Psoas muscle (tissue), 8 donors: Measurements from ENCODE around the gene PEAR1. TPM values are rescaled to one million over a fixed set of nuclear protein-coding genes. Genes with fewer than 3 reads are reported as not detected.

ENCODE experiments used
- ATAC-seq, 4 donors: fragments of 200-7000 bp; cut with Tn5 transposase; one replicate each; pipeline ENCODE4 v1.9.1; 2020; ENCODE audit warnings: moderate library complexity in 3 of 4, mild to moderate bottlenecking in 2 of 4
- DNase-seq, 2 donors: peaks; one replicate each; pipeline ENCODE4 v3.0.0-alpha.2; 2020
- H3K27ac ChIP-seq: fragments of 200-600 bp; one replicate; pipeline ENCODE4 v1.8.0; 2022
- H3K27me3 ChIP-seq, 3 donors: fragments of 200-600 bp in 1 of 3; one replicate each; pipeline versions ENCODE4 v1.6.1 to v1.8.0; 2013 to 2022; ENCODE audit warnings: low read length in 2 of 3, mild to moderate bottlenecking in 2 of 3, moderate library complexity in 1 of 3; ENCODE audit not compliant: insufficient read depth in 3 of 3
- H3K36me3 ChIP-seq, 2 donors: fragments of 200-600 bp in 1 of 2; one replicate each; pipeline versions ENCODE4 v1.6.1 to v1.8.0; 2013 to 2022; ENCODE audit warnings: low read depth in 1 of 2, mild to moderate bottlenecking in 1 of 2, moderate library complexity in 1 of 2; ENCODE audit not compliant: insufficient read depth in 1 of 2
- H3K4me1 ChIP-seq: fragments of 200-600 bp; one replicate; pipeline ENCODE4 v1.8.0; 2022
- H3K4me3 ChIP-seq: fragments of 200-600 bp; one replicate; pipeline ENCODE4 v1.8.0; 2022; ENCODE audit warnings: mild to moderate bottlenecking
- H3K9me3 ChIP-seq: fragments of 200-600 bp; one replicate; pipeline ENCODE4 v1.8.0; 2022
- WGBS, 3 donors: extraction: QIAGEN DNeasy Blood & Tissue Kit; methylation state at CpG; one replicate each; pipeline versions ENCODE4 v1.1.6 to v1.1.7; 2013; 5-methylcytosine and 5-hydroxymethylcytosine counted together
- intact Hi-C, 2 donors: fragments of 100-400 bp; cut with DNase I; formaldehyde crosslinking; loops; one replicate each; pipeline versions ENCODE4 v1.11.0 to v1.14.2; 2022
- polyA plus RNA-seq, 3 donors: library from polyadenylated mRNA; stranded (reverse); fragments of 200-250 nt; gene quantifications; one replicate each; pipeline ENCODE4 v1.2.3, GENCODE V29; 2013
- total RNA-seq, 4 donors: library from RNA; stranded (reverse); fragmentation: NEBNext Ultra II Directional in 2 of 4; extraction: Animal tissue kit (Norgen Biotek cat#: 25700) in 2 of 4; gene quantifications; one replicate each; pipeline versions ENCODE4 v1.2.1 to v1.2.4, GENCODE V29; 2021 to 2023
- TF ChIP-seq, protein P1 (sequence below): fragments of 200-600 bp; IDR thresholded peaks from one replicate; pipeline ENCODE4 v1.8.0; 2022; ENCODE audit warnings: antibody characterized with exemption
- donor health status: healthy with polysubstance abuse.
- donor health status: DM: no; HTN: no; CAD: no; lungs with moderate emphysema.
- donor health status: Bipolar disorder and iron deficiency.
- donor health status: healthy.
- donor health status: DM: yes; HTN: yes; CAD: no.
- donor health status: DM: no; HTN: no; CAD: no.
- donor health status: DM: no; HTN: no; CAD: no.
- donor health status: DM: yes; HTN: yes; CAD: no.

The PEAR1 gene
- total and polyA plus RNA-seq, 7 donors, result 2.1 to 7.3 (median 3.8) TPM

DNA sequence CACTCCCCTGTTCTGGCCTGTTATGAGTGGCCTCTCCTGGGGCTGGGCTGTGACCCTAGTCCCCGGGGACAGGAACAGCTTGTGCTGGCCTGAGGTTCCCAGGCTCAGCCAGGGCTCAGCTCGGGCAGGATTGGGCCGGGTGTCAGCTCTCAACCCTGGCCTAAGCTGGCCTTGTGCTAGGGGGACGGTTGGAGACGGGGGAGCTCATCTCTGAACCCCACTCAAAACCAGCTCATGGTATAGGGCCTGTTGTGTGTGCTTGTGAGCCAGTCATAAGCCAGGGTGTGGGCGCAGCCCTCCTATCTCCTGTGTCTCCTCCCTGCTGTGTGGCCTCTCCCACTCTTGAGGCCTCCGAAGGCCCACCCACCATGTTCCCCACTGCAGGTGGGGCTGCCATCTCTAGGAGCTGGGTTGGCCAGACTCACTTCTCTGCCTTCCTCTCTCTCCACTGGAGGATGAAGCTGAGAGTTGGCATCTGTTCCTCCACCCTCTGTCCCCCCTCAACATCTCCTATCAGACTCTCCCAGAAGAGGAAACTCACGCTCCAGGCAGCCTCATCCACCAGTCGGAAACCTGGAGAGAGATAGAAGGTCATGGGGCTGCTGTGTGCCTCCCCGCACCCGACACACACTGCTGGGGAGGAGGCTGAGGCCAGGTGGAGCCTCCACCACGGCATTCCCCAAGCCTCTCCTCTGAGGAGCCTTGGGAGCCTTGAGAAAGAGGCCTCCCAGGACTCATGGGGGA is 1.4 kb downstream of the PEAR1 start:
- no peaks in the 10 kb centered on the region for H3K36me3 ChIP-seq
- H3K27me3 ChIP-seq, result peaks cover 0 to 38% (median 3%) of the 10 kb centered on the region in 3 donors
- TF ChIP-seq, protein P1, sequence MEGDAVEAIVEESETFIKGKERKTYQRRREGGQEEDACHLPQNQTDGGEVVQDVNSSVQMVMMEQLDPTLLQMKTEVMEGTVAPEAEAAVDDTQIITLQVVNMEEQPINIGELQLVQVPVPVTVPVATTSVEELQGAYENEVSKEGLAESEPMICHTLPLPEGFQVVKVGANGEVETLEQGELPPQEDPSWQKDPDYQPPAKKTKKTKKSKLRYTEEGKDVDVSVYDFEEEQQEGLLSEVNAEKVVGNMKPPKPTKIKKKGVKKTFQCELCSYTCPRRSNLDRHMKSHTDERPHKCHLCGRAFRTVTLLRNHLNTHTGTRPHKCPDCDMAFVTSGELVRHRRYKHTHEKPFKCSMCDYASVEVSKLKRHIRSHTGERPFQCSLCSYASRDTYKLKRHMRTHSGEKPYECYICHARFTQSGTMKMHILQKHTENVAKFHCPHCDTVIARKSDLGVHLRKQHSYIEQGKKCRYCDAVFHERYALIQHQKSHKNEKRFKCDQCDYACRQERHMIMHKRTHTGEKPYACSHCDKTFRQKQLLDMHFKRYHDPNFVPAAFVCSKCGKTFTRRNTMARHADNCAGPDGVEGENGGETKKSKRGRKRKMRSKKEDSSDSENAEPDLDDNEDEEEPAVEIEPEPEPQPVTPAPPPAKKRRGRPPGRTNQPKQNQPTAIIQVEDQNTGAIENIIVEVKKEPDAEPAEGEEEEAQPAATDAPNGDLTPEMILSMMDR, result no peak
- H3K4me3 ChIP-seq, result peak overlapping the region; percentile 68
- peak in 2 of 4 donors; percentile 15 to 24 for ATAC-seq
- H3K27ac ChIP-seq, result peak overlapping the region; percentile 76
- H3K4me1 ChIP-seq, result peaks cover 11% of the 10 kb centered on the region
- intact Hi-C loops, result no loop called here
- H3K9me3 ChIP-seq, result no peaks in the 10 kb centered on the region
- peak; percentile 51 to 79 for DNase-seq
- WGBS, 3 donors, result 49 to 67% (median 59%) methylated on average over 12 of the region's 12 CpGs

- ATAC-seq (no peak), DNase-seq (no peak)
- peak overlapping the region; percentile 76 for H3K27ac ChIP-seq
- no peaks in the 10 kb centered on the region for H3K9me3 ChIP-seq
- H3K4me3 ChIP-seq, result peak overlapping the region; percentile 68
- WGBS, 3 donors, result 71 to 75% (median 73%) methylated on average over 4 of the region's 4 CpGs
- intact Hi-C loops, result no loop called here
- peaks cover 13% of the 10 kb centered on the region for H3K4me1 ChIP-seq
- TF ChIP-seq, protein P1, result no peak
- peaks cover 0 to 41% (median 3%) of the 10 kb centered on the region in 3 donors for H3K27me3 ChIP-seq
- no peaks in the 10 kb centered on the region for H3K36me3 ChIP-seq
These were observed 1.9 kb downstream of the PEAR1 start for GRCh38 chr1:156895455-156895812.

GRCh38 chr1:156895927-156896326 is 2.4 kb downstream of the PEAR1 start:
- H3K4me3 ChIP-seq, result peak overlapping the region; percentile 68

GRCh38 chr1:156896490-156897033 is 3.0 kb downstream of the PEAR1 start:
- H3K36me3 ChIP-seq, result no peaks in the 10 kb centered on the region
- ATAC-seq (no peak), DNase-seq (peak in 1 of 2 donors; percentile 64)
- H3K9me3 ChIP-seq, result no peaks in the 10 kb centered on the region
- WGBS, 3 donors, result 81 to 82% (median 81%) methylated on average over 16 of the region's 16 CpGs
- H3K27me3 ChIP-seq, result peaks cover 0 to 41% (median 3%) of the 10 kb centered on the region in 3 donors
- TF ChIP-seq, protein P1, result no peak
- peaks cover 17% of the 10 kb centered on the region for H3K4me1 ChIP-seq
- peak overlapping the region; percentile 68 for H3K4me3 ChIP-seq
- H3K27ac ChIP-seq, result peak overlapping the region; percentile 76
- intact Hi-C loops, result no loop called here

More at GRCh38 chr1:156895927-156896326, 2.4 kb downstream of the PEAR1 start:
- peaks cover 0 to 41% (median 3%) of the 10 kb centered on the region in 3 donors for H3K27me3 ChIP-seq
- DNase-seq (peak in 1 of 2 donors; percentile 29), ATAC-seq (no peak)
- intact Hi-C loops, result no loop called here
- TF ChIP-seq, protein P1, result no peak
- 86 to 91% (median 89%) methylated on average over 6 of the region's 6 CpGs for WGBS, 3 donors
- H3K27ac ChIP-seq, result peak overlapping the region; percentile 76
- peaks cover 17% of the 10 kb centered on the region for H3K4me1 ChIP-seq
- no peaks in the 10 kb centered on the region for H3K9me3 ChIP-seq
- no peaks in the 10 kb centered on the region for H3K36me3 ChIP-seq
